ENCODE results near the gene SLF1.

GRCh38 chr5:94667937-94668336 is 49.5 kb downstream of the SLF1 start:
- TF ChIP-seq TAF1 (IDR thresholded peaks at IDR 0.05; ENCODE audit: borderline replicate concordance, insufficient read depth, low read length), result no peak
- no peak for TF ChIP-seq SIN3A (IDR thresholded peaks at IDR 0.05; ENCODE audit: borderline replicate concordance, insufficient read depth, low read length)
- TF ChIP-seq POLR2AphosphoS5 (IDR thresholded peaks at IDR 0.05; ENCODE audit: low read depth, low read length), result no peak
- TF ChIP-seq REST (IDR thresholded peaks at IDR 0.05; ENCODE audit: insufficient read depth in 1 of 2, low read depth in 2 of 2, low read length in 2 of 2), result no peak
- no peak for TF ChIP-seq FOXP2 (optimal IDR thresholded peaks at IDR 0.05; ENCODE audit: borderline replicate concordance, extremely low read depth, extremely low read length, insufficient read depth)

All from PFSK-1 (cell line).